Measurements from ENCODE around the gene ZDHHC21.

GRCh38 chr9:14693251-14693861 lies at the start of gene ZDHHC21:
- TF ChIP-seq EZH2 (IDR thresholded peaks at IDR 0.05; ENCODE audit: borderline replicate concordance, low read length) = no peak
- TF ChIP-seq, protein P1, sequence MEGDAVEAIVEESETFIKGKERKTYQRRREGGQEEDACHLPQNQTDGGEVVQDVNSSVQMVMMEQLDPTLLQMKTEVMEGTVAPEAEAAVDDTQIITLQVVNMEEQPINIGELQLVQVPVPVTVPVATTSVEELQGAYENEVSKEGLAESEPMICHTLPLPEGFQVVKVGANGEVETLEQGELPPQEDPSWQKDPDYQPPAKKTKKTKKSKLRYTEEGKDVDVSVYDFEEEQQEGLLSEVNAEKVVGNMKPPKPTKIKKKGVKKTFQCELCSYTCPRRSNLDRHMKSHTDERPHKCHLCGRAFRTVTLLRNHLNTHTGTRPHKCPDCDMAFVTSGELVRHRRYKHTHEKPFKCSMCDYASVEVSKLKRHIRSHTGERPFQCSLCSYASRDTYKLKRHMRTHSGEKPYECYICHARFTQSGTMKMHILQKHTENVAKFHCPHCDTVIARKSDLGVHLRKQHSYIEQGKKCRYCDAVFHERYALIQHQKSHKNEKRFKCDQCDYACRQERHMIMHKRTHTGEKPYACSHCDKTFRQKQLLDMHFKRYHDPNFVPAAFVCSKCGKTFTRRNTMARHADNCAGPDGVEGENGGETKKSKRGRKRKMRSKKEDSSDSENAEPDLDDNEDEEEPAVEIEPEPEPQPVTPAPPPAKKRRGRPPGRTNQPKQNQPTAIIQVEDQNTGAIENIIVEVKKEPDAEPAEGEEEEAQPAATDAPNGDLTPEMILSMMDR (IDR thresholded peaks at IDR 0.05; ENCODE audit: low read length) = no peak
